Measurements from ENCODE around the gene GPANK1.
A peak's percentile ranks its signal among the peaks of the same experiment; 100 is the strongest.

Gene GPANK1

DNA sequence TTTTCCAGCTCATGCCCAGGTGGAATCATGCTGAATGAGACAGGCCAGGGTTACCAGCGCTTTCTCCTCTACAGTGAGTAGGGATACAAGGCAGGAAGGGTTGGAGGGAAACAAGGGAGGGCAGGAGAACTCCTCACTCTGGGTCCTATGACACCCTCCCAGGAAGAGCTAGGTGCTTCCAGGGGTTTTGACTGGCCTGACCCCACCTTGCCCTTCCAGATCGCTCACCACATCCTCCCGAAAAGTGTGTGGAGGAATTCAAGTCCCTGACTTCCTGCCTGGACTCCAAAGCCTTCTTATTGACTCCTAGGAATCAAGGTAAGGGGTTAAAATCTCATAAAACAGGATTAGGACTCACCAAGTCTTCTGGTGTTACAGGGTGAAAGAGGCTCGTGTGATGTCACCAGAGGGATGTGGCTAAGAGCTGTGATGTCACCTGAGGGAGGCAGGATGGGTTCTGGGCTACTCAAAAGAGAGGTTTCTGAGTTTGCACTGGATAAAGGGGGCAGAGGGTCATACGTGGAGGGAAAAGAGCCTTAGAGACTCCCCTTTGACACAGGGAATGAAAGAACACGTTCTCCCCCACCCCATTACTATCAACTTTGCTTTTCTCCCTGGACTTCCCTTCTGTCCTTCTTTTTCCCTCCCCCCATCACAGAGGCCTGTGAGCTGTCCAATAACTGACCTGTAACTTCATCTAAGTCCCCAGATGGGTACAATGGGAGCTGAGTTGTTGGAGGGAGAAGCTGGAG, 7.2 kb downstream of the GPANK1 start:
- no peak for TF ChIP-seq Cebpa-rat (IDR thresholded peaks at IDR 0.05)
- Histone ChIP-seq H3K4me2 (peak overlapping the region; percentile 96 to 100 (median 99)), H4K20me1 (peaks cover 5 to 35% (median 20%) of the 10 kb centered on the region in 11 experiments; a peak in 14 of 22 replicates)

DNA sequence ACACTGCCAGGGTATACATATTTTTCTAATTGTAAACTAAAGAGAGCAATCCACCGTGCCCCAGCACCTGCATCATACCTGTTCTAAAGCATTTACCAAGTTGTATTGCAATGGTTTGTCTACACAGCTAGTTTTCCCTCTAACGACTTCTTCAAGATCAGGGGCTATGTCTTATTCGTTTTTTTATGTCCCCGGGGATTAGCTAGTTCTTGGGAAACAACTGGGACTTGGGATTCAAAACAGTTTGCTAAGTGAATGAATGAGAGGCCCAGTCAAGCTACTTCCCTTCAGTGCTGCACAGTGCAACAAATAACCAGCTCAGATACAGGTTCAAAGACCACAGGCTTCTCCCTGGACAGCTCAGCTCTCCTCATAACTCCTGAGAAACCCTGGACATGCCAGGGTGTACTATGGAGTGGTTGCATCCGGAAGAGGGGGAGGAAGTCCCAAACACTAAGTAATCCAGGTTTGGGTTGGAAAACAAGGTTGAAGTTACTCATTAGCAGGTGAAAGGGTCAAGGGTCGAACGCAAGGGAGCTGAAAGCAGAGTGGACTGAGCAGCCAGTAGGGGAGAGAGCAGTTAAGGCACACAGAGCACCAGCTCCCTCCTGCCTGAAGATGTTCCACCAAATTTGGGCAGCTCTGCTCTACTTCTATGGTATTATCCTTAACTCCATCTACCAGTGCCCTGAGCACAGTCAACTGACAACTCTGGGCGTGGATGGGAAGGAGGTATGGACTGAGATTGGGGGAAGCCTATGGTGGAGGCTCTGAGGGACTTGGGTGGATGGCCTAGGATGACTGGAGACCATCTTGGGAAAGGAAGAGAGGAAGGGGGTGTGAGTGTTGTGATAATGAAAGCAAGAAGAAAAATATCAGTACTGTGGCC, 9.2 kb downstream of the GPANK1 start, which contains the start of gene APOM:
APOM (plus strand) TSS at position 546 of the 889 bp plus-strand sequence; CDS start at position 619, 73 bp downstream.
- TF ChIP-seq Cebpa-rat (IDR thresholded peaks at IDR 0.05), result no peak
- Histone ChIP-seq H3K4me3 (no peak within 1 kb of the TSS), H3K9me3 (replicated peaks in 1 of 11) (no peaks in the 10 kb centered on the region), H3K9ac (peak within 1 kb of the TSS in 2 of 11 experiments; percentile 2 to 28; a peak in 2 of 22 replicates), H3K27ac (no peak within 1 kb of the TSS), H3K36me3 (peaks cover 14 to 49% (median 29%) of the 10 kb centered on the region in 11 experiments; a peak in 21 of 22 replicates), H4K20me1 (peaks cover 15 to 36% (median 29%) of the 10 kb centered on the region in 11 experiments; a peak in 17 of 22 replicates), H3K27me3 (no peaks in the 10 kb centered on the region), H3K4me1 (peaks cover 52 to 73% (median 60%) of the 10 kb centered on the region in 10 experiments), H3K4me2 (peak within 1 kb of the TSS in 3 of 11 experiments; percentile 5 to 99 (median 15); a peak in 6 of 22 replicates)

More for the DNA sequence above, 7.2 kb downstream of the GPANK1 start:
- no peaks in the 10 kb centered on the region for H3K9me3 ChIP-seq (replicated peaks in 1 of 11)
- H3K4me3 ChIP-seq, result peak overlapping the region in 5 of 10 experiments; percentile 75 to 91 (median 81); a peak in 3 of 20 replicates
- H3K27ac ChIP-seq, result peak overlapping the region in 2 of 11 experiments; percentile 1 to 32; a peak in 2 of 22 replicates
- peak overlapping the region in 7 of 11 experiments; percentile 85 to 95 (median 91); a peak in 11 of 22 replicates for H3K9ac ChIP-seq
- H3K4me1 ChIP-seq, result peaks cover 60 to 81% (median 68%) of the 10 kb centered on the region in 10 experiments
- H3K36me3 ChIP-seq, result peaks cover 18 to 53% (median 32%) of the 10 kb centered on the region in 11 experiments; a peak in 20 of 22 replicates
- H3K27me3 ChIP-seq, result no peaks in the 10 kb centered on the region

DNA sequence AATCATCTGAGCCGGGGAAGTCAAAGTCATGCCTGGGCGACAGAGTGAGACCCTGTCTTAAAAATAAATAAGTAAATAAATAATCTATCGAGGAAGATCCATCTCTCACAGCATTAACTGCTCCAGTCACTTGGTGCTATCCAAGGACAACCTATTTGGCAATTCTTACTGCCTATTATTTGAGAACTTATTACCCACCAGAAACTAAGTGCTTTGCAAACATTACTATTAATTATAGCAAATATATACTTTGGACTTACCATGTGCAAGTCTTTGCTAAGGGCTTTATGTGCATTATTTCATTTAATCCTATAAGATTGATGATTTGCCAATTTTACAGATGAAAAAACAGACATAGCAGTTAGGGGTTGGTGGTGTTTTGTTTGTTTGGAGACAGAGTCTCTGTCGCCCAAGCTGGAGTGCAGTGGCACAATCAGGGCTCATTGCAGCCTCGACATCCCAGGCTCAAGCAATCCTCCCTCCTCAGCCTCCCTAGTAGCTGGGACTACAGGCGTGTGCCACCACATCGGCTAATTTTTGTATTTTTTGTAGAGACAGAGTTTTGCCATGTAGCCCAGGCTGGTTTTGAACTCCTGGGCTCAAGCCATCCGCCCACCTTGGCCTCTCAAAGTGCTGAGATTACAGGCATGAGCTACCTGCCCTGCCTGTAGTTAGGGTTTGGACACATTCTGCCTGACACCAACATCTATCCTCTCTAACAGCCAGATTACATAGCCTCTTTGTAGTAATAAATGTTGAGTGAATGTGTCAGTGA, 10.0 kb downstream of the GPANK1 start:
- H3K4me3 ChIP-seq, result no peak overlapping the region
- peak overlapping the region in 2 of 11 experiments; percentile 2 to 28; a peak in 2 of 22 replicates for H3K9ac ChIP-seq
- no peak for TF ChIP-seq Cebpa-rat (IDR thresholded peaks at IDR 0.05)
- no peaks in the 10 kb centered on the region for H3K27me3 ChIP-seq
- H3K4me2 ChIP-seq, result peak overlapping the region in 3 of 11 experiments; percentile 15 to 48 (median 39); a peak in 5 of 22 replicates
- peaks cover 22 to 57% (median 34%) of the 10 kb centered on the region in 11 experiments for H3K36me3 ChIP-seq
- H3K9me3 ChIP-seq (replicated peaks in 1 of 11), result no peaks in the 10 kb centered on the region
- H4K20me1 ChIP-seq, result peaks cover 15 to 41% (median 30%) of the 10 kb centered on the region in 11 experiments; a peak in 17 of 22 replicates
- H3K4me1 ChIP-seq, result peaks cover 55 to 81% (median 61%) of the 10 kb centered on the region in 10 experiments
- H3K27ac ChIP-seq, result peak overlapping the region in 1 of 11 experiments; percentile 16; a peak in 1 of 22 replicates

DNA sequence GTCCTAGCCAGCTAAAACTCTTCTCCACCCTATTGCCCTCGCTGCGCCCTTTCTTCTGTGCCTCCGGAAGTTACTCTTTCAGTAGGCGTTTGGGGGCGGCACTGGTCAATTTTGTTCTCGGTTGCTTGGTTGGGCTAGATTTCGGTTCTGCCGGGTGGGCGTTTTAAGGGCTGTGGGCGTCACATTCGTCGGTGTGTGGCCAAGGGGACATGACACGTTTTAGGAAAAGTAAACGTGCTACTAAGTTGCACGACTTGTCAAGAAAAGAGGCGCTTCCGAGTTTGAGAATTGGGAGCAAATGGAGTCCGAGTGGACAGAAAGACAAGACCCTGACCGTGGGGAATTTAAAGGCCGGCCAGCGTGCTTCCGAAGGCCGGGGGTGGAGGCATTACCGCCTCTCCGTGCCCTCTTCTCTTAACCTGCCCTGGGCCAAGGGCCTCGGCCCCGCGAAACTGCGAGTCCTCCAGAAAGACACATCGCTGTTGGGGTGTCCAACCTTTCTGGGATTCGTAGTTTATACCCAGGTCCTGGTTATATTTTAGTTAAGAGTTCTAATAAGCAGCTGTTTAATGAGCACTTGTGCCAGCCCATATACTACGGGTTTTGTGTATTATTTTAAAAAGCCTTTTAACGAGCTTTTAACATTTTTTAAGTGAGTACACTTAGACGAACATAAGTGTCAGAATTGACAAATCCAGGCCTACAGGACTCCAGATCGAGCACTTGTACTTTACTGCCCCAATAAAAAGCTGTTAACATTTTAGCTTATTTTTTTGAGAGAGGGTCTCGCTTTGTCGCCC, 11.7 kb downstream of the GPANK1 start:
- H3K4me1 ChIP-seq, result peaks cover 39 to 71% (median 45%) of the 10 kb centered on the region in 10 experiments
- no peaks in the 10 kb centered on the region for H3K9me3 ChIP-seq (replicated peaks in 1 of 11)
- H3K4me2 ChIP-seq, result peak overlapping the region; percentile 84 to 99 (median 97)
- H3K27me3 ChIP-seq, result no peaks in the 10 kb centered on the region
- H4K20me1 ChIP-seq, result peaks cover 12 to 40% (median 29%) of the 10 kb centered on the region in 11 experiments; a peak in 18 of 22 replicates
- peaks cover 36 to 69% (median 48%) of the 10 kb centered on the region in 11 experiments for H3K36me3 ChIP-seq
- TF ChIP-seq Cebpa-rat (IDR thresholded peaks at IDR 0.05), result no peak
- H3K27ac ChIP-seq, result peak overlapping the region; percentile 91 to 98 (median 96)
- peak overlapping the region; percentile 85 to 96 (median 94) for H3K9ac ChIP-seq
- H3K4me3 ChIP-seq, result peak overlapping the region; percentile 63 to 80 (median 74)

- peaks cover 46 to 69% (median 49%) of the 10 kb centered on the region in 11 experiments for H3K36me3 ChIP-seq
- H3K4me1 ChIP-seq, result peaks cover 27 to 59% (median 34%) of the 10 kb centered on the region in 10 experiments
- H3K9ac ChIP-seq, result peak overlapping the region; percentile 85 to 96 (median 94)
- H3K9me3 ChIP-seq (replicated peaks in 1 of 11), result no peaks in the 10 kb centered on the region
- H4K20me1 ChIP-seq, result peaks cover 0 to 43% (median 22%) of the 10 kb centered on the region in 11 experiments; a peak in 16 of 22 replicates
- no peaks in the 10 kb centered on the region for H3K27me3 ChIP-seq
- H3K4me2 ChIP-seq, result peak overlapping the region; percentile 84 to 99 (median 97)
- TF ChIP-seq Cebpa-rat (IDR thresholded peaks at IDR 0.05), result no peak
- peak overlapping the region; percentile 63 to 80 (median 74) for H3K4me3 ChIP-seq
- H3K27ac ChIP-seq, result peak overlapping the region; percentile 91 to 98 (median 96)
These were observed 13.1 kb downstream of the GPANK1 start for GRCh38 chr6:31651602-31652191.

DNA sequence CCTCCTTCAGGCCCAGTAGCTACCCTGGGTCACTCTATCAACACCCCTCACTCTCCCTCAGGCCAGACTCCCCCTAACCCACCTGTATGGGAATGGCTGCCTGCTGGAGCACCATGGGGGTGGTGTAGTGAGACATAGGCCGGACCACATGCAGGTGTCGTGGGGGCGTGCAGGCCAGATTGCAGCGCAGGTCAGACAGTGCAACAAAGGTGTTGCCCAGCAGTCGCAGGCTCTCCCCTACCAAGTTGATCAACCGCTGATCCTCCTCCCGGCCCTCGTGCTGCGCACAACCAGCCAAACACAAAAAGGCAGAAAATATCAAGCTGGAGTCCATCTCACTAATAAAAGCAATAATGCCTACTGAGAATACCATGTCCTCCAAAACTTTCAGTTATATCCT, 19.5 kb downstream of the GPANK1 start:
- no peak for TF ChIP-seq Cebpa-rat (IDR thresholded peaks at IDR 0.05)
- Histone ChIP-seq H3K36me3 (peaks cover 95 to 100% (median 98%) of the 10 kb centered on the region in 11 experiments), H3K4me2 (no peak overlapping the region), H3K4me3 (no peak overlapping the region), H3K27me3 (no peaks in the 10 kb centered on the region), H3K9ac (no peak overlapping the region), H3K9me3 (replicated peaks in 1 of 11) (no peaks in the 10 kb centered on the region), H4K20me1 (peaks cover under 1 to 75% (median 59%) of the 10 kb centered on the region in 11 experiments; a peak in 20 of 22 replicates), H3K4me1 (peaks cover under 1 to 16% (median 3%) of the 10 kb centered on the region in 10 experiments; a peak in 16 of 20 replicates), H3K27ac (no peak overlapping the region)
